ENCODE data around the gene ANGEL2.
"Not testable (repeated sequence)": the region's sequence is repeated elsewhere in the genome, so short reads cannot be mapped to it uniquely, and the experiment has no call there.

The ANGEL2 gene

GRCh38 chr1:212975111-212975918, 40.4 kb downstream of the ANGEL2 start:
- peak; percentile 31 for DNase-seq (ENCODE audit: low read depth)

- DNase-seq (ENCODE audit: low read depth), result no peak
Measured at GRCh38 chr1:212974711-212975110, 41.0 kb downstream of the ANGEL2 start.

- DNase-seq (ENCODE audit: low read depth), result no peak
Measured at GRCh38 chr1:212973899-212974298, 41.8 kb downstream of the ANGEL2 start.

GRCh38 chr1:212973426-212973825, 42.2 kb downstream of the ANGEL2 start:
- DNase-seq (ENCODE audit: low read depth), result no peak

- DNase-seq (ENCODE audit: low read depth), result no peak
Measured at GRCh38 chr1:212971312-212971711, 44.4 kb downstream of the ANGEL2 start.

- no peak for DNase-seq (ENCODE audit: low read depth)
Measured at GRCh38 chr1:212970085-212970484, 45.6 kb downstream of the ANGEL2 start.

- no peak for DNase-seq (ENCODE audit: low read depth)
Measured at GRCh38 chr1:212968368-212968863, 47.3 kb downstream of the ANGEL2 start.

- DNase-seq (ENCODE audit: low read depth), result peak; percentile 81
Measured at GRCh38 chr1:212967801-212968200, 47.9 kb downstream of the ANGEL2 start.

GRCh38 chr1:212966616-212967015, 49.1 kb downstream of the ANGEL2 start:
- no peak for DNase-seq (ENCODE audit: low read depth)

GRCh38 chr1:212964993-212965392, 50.7 kb downstream of the ANGEL2 start:
- DNase-seq (ENCODE audit: low read depth), result not testable (repeated sequence)

- DNase-seq (ENCODE audit: low read depth), result no peak
Measured at GRCh38 chr1:212964102-212964501, 51.6 kb downstream of the ANGEL2 start.

GRCh38 chr1:212962509-212962908, 53.2 kb downstream of the ANGEL2 start:
- no peak for DNase-seq (ENCODE audit: low read depth)

GRCh38 chr1:212960932-212961331, 54.7 kb downstream of the ANGEL2 start:
- no peak for DNase-seq (ENCODE audit: low read depth)

- no peak for DNase-seq (ENCODE audit: low read depth)
Measured at GRCh38 chr1:212959266-212960220, 56.1 kb downstream of the ANGEL2 start.

GRCh38 chr1:212958175-212958574, 57.5 kb downstream of the ANGEL2 start:
- DNase-seq (ENCODE audit: low read depth), result peak; percentile 41

- DNase-seq (ENCODE audit: low read depth), result no peak
Measured at GRCh38 chr1:212957546-212957945, 58.1 kb downstream of the ANGEL2 start.

GRCh38 chr1:212955961-212956620, 59.6 kb downstream of the ANGEL2 start:
- DNase-seq (ENCODE audit: low read depth), result no peak

- DNase-seq (ENCODE audit: low read depth), result no peak
Measured at GRCh38 chr1:212955098-212955497, 60.6 kb downstream of the ANGEL2 start.

GRCh38 chr1:212954514-212954913, 61.2 kb downstream of the ANGEL2 start:
- no peak for DNase-seq (ENCODE audit: low read depth)

GRCh38 chr1:212953321-212953720, 62.3 kb downstream of the ANGEL2 start:
- no peak for DNase-seq (ENCODE audit: low read depth)

- DNase-seq (ENCODE audit: low read depth), result no peak
Measured at GRCh38 chr1:212952641-212952976, 63.1 kb downstream of the ANGEL2 start.

- no peak for DNase-seq (ENCODE audit: low read depth)
Measured at GRCh38 chr1:212951947-212952640, 63.6 kb downstream of the ANGEL2 start.
